ENCODE data around the gene CS.

Gene CS

GRCh38 chr12:56253091-56253490 lies 47.0 kb downstream of the CS start:
- H3K4me3 ChIP-seq (ENCODE audit: low read depth, low read length), result no peak overlapping the region
- TF ChIP-seq, protein P1, sequence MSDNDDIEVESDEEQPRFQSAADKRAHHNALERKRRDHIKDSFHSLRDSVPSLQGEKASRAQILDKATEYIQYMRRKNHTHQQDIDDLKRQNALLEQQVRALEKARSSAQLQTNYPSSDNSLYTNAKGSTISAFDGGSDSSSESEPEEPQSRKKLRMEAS (IDR thresholded peaks at IDR 0.05; ENCODE audit: low read depth, low read length), result no peak
- TF ChIP-seq, protein P2, sequence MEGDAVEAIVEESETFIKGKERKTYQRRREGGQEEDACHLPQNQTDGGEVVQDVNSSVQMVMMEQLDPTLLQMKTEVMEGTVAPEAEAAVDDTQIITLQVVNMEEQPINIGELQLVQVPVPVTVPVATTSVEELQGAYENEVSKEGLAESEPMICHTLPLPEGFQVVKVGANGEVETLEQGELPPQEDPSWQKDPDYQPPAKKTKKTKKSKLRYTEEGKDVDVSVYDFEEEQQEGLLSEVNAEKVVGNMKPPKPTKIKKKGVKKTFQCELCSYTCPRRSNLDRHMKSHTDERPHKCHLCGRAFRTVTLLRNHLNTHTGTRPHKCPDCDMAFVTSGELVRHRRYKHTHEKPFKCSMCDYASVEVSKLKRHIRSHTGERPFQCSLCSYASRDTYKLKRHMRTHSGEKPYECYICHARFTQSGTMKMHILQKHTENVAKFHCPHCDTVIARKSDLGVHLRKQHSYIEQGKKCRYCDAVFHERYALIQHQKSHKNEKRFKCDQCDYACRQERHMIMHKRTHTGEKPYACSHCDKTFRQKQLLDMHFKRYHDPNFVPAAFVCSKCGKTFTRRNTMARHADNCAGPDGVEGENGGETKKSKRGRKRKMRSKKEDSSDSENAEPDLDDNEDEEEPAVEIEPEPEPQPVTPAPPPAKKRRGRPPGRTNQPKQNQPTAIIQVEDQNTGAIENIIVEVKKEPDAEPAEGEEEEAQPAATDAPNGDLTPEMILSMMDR (IDR thresholded peaks at IDR 0.05; ENCODE audit: low read depth, low read length), result no peak
- TF ChIP-seq MYC (IDR thresholded peaks at IDR 0.05; ENCODE audit: low read depth, low read length), result no peak
- no peak for TF ChIP-seq POLR2A (IDR thresholded peaks at IDR 0.05; ENCODE audit: extremely low read depth, insufficient read length)
- DNase-seq (ENCODE audit: low read depth), result no peak

- no peak for DNase-seq (ENCODE audit: low read depth)
- no peak overlapping the region for H3K4me3 ChIP-seq (ENCODE audit: low read depth, low read length)
- TF ChIP-seq MYC (IDR thresholded peaks at IDR 0.05; ENCODE audit: low read depth, low read length), result no peak
- TF ChIP-seq POLR2A (IDR thresholded peaks at IDR 0.05; ENCODE audit: extremely low read depth, insufficient read length), result no peak
- TF ChIP-seq, protein P1 (IDR thresholded peaks at IDR 0.05; ENCODE audit: low read depth, low read length), result no peak
Observed at GRCh38 chr12:56252649-56253048, 47.5 kb downstream of the CS start.

DNA sequence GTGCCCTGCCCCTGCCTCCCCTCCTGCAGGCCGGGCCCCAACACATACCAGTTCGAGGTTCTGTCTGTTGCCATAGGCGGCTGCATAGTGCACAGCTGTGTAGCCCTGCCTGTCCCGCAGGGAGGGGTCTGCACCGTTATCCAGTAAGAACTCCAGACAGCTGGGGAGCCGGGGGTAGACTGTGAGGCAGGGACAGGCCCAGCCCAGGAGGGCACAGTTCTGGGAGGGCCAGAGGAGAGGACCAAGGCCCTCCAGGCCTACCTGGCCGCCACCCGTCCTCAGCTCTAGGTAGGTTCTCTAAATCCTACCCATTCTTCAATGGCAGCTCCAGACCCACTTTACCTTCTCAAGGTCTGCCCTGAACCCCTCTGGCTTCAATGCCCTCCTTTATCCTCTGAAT lies 51.4 kb downstream of the CS start:
- no peak for DNase-seq (ENCODE audit: low read depth)
- H3K4me3 ChIP-seq (ENCODE audit: low read depth, low read length), result no peak overlapping the region
- TF ChIP-seq, protein P1 (IDR thresholded peaks at IDR 0.05; ENCODE audit: low read depth, low read length), result no peak
- TF ChIP-seq MYC (IDR thresholded peaks at IDR 0.05; ENCODE audit: low read depth, low read length) (no peak), POLR2A (IDR thresholded peaks at IDR 0.05; ENCODE audit: extremely low read depth, insufficient read length) (no peak)
- TF ChIP-seq, protein P2 (IDR thresholded peaks at IDR 0.05; ENCODE audit: low read depth, low read length), result no peak

GRCh38 chr12:56247923-56248322 lies 52.2 kb downstream of the CS start:
- DNase-seq (ENCODE audit: low read depth), result no peak
- no peak for TF ChIP-seq POLR2A (IDR thresholded peaks at IDR 0.05; ENCODE audit: extremely low read depth, insufficient read length)
- TF ChIP-seq, protein P1 (IDR thresholded peaks at IDR 0.05; ENCODE audit: low read depth, low read length), result no peak
- TF ChIP-seq MYC (IDR thresholded peaks at IDR 0.05; ENCODE audit: low read depth, low read length), result no peak
- H3K4me3 ChIP-seq (ENCODE audit: low read depth, low read length), result no peak overlapping the region

DNA sequence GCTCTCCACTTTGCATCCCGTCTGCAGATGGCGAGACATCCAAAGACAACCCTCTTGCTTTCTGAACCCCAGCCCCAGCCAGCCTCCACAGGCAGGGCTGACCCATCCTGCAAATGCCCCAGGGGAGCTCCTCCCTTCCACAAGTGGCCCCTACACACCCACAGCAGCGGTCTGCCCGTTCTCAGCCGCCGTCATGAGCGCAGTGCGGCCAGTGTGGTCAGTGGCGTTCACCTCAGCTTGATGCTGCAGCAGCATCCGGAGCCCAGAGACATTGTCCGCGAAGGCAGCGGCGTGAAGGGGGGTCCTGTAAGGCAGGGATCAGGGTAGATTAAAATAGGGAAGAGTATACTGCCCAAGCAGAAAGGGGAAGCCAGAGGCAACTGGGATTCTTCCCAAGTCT lies 55.6 kb downstream of the CS start:
- no peak overlapping the region for H3K4me3 ChIP-seq (ENCODE audit: low read depth, low read length)
- TF ChIP-seq POLR2A (IDR thresholded peaks at IDR 0.05; ENCODE audit: extremely low read depth, insufficient read length) (no peak), MYC (IDR thresholded peaks at IDR 0.05; ENCODE audit: low read depth, low read length) (no peak)
- TF ChIP-seq, protein P1 (IDR thresholded peaks at IDR 0.05; ENCODE audit: low read depth, low read length), result no peak
- TF ChIP-seq, protein P2 (IDR thresholded peaks at IDR 0.05; ENCODE audit: low read depth, low read length), result no peak
- DNase-seq (ENCODE audit: low read depth), result no peak

DNA sequence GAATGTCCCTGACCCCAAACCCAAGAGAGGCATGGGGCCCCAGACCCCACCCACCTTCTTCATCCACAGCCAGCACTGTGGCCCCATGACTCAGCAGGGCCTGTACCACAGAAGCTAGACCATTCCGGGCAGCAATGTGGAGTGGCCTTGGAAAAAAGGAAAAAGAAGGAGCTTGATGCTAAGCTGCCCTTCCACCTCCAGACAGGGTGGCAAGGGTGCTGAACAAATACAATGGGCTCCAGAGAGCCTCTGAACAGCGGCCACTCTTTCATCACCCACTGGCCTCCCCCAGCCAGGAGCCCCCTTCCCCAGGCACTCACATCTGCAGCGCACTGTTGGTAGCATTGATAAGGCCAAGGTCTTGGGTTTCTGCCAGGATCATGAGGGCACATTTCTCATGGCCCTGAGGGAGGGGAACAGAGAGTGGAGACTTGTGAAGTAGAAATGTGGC lies 56.4 kb downstream of the CS start:
- DNase-seq (ENCODE audit: low read depth), result no peak
- no peak overlapping the region for H3K4me3 ChIP-seq (ENCODE audit: low read depth, low read length)
- TF ChIP-seq, protein P1 (IDR thresholded peaks at IDR 0.05; ENCODE audit: low read depth, low read length), result no peak
- TF ChIP-seq POLR2A (IDR thresholded peaks at IDR 0.05; ENCODE audit: extremely low read depth, insufficient read length), result no peak
- TF ChIP-seq, protein P2 (IDR thresholded peaks at IDR 0.05; ENCODE audit: low read depth, low read length), result no peak
- TF ChIP-seq MYC (IDR thresholded peaks at IDR 0.05; ENCODE audit: low read depth, low read length), result no peak

Measured in NB4 (cell line).